ENCODE measurements around the gene ZNRF3. TPM values are rescaled to one million over a fixed set of nuclear protein-coding genes. Genes with fewer than 3 reads are reported as not detected.

Gene ZNRF3
- total RNA-seq = 1 to 10 TPM; 7.8 to 8.6 TPM

GRCh38 chr22:28882878-28883656, at the start of gene ZNRF3:
Gene ZNRF3 (plus strand): TSS chr22:28883572. CDS start chr22:28883767, 195 bp downstream.
- ATAC-seq = peak; percentile 93
- H3K9me3 ChIP-seq = no peaks in the 10 kb centered on the region
- peak; percentile 93 to 95 (median 94) for DNase-seq
- WGBS, 2 donors = 0% methylated on average over 23 to 83 of the region's 85 CpGs
- peak within 1 kb of the TSS; percentile 13 to 34 for H3K4me3 ChIP-seq
- no peaks in the 10 kb centered on the region for H3K36me3 ChIP-seq (replicated peaks in 1 of 2; ENCODE audit: insufficient read depth in 1 of 2, low read depth in 2 of 2)
- peak within 1 kb of the TSS; percentile 58 to 79 (median 66) for H3K27ac ChIP-seq
- H3K4me1 ChIP-seq = peaks cover 41% of the 10 kb centered on the region
- TF ChIP-seq CTCF (IDR thresholded peaks at IDR 0.05) (peak in 3 of 7 experiments; percentile 6 to 20 (median 14)), POLR2A (IDR thresholded peaks at IDR 0.05) (peak in 2 of 3 donors; percentile 32 to 35)
- no peaks in the 10 kb centered on the region for H3K27me3 ChIP-seq
- intact Hi-C loops (cut with DNase I) = no loop called here

GRCh38 chr22:28835630-28836189, 47.7 kb upstream of the ZNRF3 start:
- no peak for TF ChIP-seq POLR2A (IDR thresholded peaks at IDR 0.05)

GRCh38 chr22:28837640-28838039, 45.7 kb upstream of the ZNRF3 start:
- 91 to 93% methylated on average over 5 to 6 of the region's 6 CpGs for WGBS, 2 donors
- Histone ChIP-seq H3K27ac (no peak overlapping the region), H3K36me3 (replicated peaks in 1 of 2; ENCODE audit: insufficient read depth in 1 of 2, low read depth in 2 of 2) (no peaks in the 10 kb centered on the region), H3K4me1 (no peaks in the 10 kb centered on the region), H3K27me3 (no peaks in the 10 kb centered on the region), H3K9me3 (no peaks in the 10 kb centered on the region), H3K4me3 (no peak overlapping the region)
- ATAC-seq (no peak), DNase-seq (no peak)
- TF ChIP-seq CTCF (IDR thresholded peaks at IDR 0.05) = no peak
- no peak for TF ChIP-seq POLR2A (IDR thresholded peaks at IDR 0.05)
- intact Hi-C loops (cut with DNase I) = loop anchor here (10.0 kb wide), 1 partner anchor 53 kb away; no protein-coding TSS in a partner anchor

More at GRCh38 chr22:28835630-28836189, 47.7 kb upstream of the ZNRF3 start:
- intact Hi-C loops (cut with DNase I) = loop anchor here (10.0 kb wide), 1 partner anchor 51 kb away; no protein-coding TSS in a partner anchor
- ATAC-seq (no peak), DNase-seq (no peak)
- Histone ChIP-seq H3K4me1 (peaks cover under 1% of the 10 kb centered on the region), H3K27ac (no peak overlapping the region), H3K4me3 (no peak overlapping the region), H3K36me3 (replicated peaks in 1 of 2; ENCODE audit: insufficient read depth in 1 of 2, low read depth in 2 of 2) (no peaks in the 10 kb centered on the region), H3K27me3 (no peaks in the 10 kb centered on the region), H3K9me3 (no peaks in the 10 kb centered on the region)
- WGBS, 2 donors = 88 to 97% methylated on average over 6 to 11 of the region's 11 CpGs

- Histone ChIP-seq H3K27ac (no peak overlapping the region), H3K4me3 (no peak overlapping the region), H3K27me3 (no peaks in the 10 kb centered on the region), H3K36me3 (replicated peaks in 1 of 2; ENCODE audit: insufficient read depth in 1 of 2, low read depth in 2 of 2) (no peaks in the 10 kb centered on the region), H3K9me3 (no peaks in the 10 kb centered on the region), H3K4me1 (no peaks in the 10 kb centered on the region)
- DNase-seq (no peak), ATAC-seq (no peak)
- TF ChIP-seq POLR2A (IDR thresholded peaks at IDR 0.05) (no peak), CTCF (IDR thresholded peaks at IDR 0.05) (no peak)
- 75 to 80% methylated on average over 5 of the region's 5 CpGs for WGBS, 2 donors
- intact Hi-C loops (cut with DNase I) = loop anchor here (10.0 kb wide), 1 partner anchor 54 kb away; no protein-coding TSS in a partner anchor
Observed at GRCh38 chr22:28838971-28839370, 44.4 kb upstream of the ZNRF3 start.

GRCh38 chr22:28841111-28841510, 42.3 kb upstream of the ZNRF3 start:
- Histone ChIP-seq H3K4me3 (no peak overlapping the region), H3K9me3 (no peaks in the 10 kb centered on the region), H3K27me3 (no peaks in the 10 kb centered on the region), H3K27ac (no peak overlapping the region), H3K4me1 (no peaks in the 10 kb centered on the region), H3K36me3 (replicated peaks in 1 of 2; ENCODE audit: insufficient read depth in 1 of 2, low read depth in 2 of 2) (no peaks in the 10 kb centered on the region)
- TF ChIP-seq POLR2A (IDR thresholded peaks at IDR 0.05) (no peak), CTCF (IDR thresholded peaks at IDR 0.05) (no peak)
- DNase-seq (no peak), ATAC-seq (no peak)
- intact Hi-C loops (cut with DNase I) = no loop called here
- WGBS, 2 donors = 85 to 99% methylated on average over 4 to 5 of the region's 5 CpGs

Measured in body of pancreas (tissue), 4 donors.